Keratinocyte (primary cell): ENCODE data around the gene H1-8. TPM values are rescaled to one million over a fixed set of nuclear protein-coding genes. Genes with fewer than 3 reads are reported as not detected.

Source experiments
- DNase-seq: peaks from one replicate; pipeline ENCODE4 v3.0.0-alpha.2; 2011; ENCODE audit warnings: low read depth, missing footprints, low spot score
- FAIRE-seq: peaks from 2 replicates; lab custom pipeline; 2011; peaks lifted over from hg19 to GRCh38; lab: Jason Lieb, UNC
- H2AFZ ChIP-seq: 2 replicates; pipeline ENCODE4 v1.6.0; 2012; ENCODE audit warnings: low read length, control low read depth, inconsistent platforms; ENCODE audit not compliant: control insufficient read depth
- H3K27ac ChIP-seq: 2 replicates; pipeline ENCODE4 v1.5.1; 2011; ENCODE audit warnings: low read length; ENCODE audit not compliant: control insufficient read depth, insufficient read depth
- H3K27me3 ChIP-seq: 3 replicates; pipeline ENCODE4 v1.6.0; 2011; ENCODE audit warnings: low read length; ENCODE audit not compliant: control insufficient read depth, insufficient read depth; ENCODE audit errors: extremely low read depth
- H3K36me3 ChIP-seq, 2 experiments: 2 replicates in 1 of 2; 3 replicates in 1 of 2; pipeline ENCODE4 v1.5.1; 2011; ENCODE audit warnings: low read length in 2 of 2, mild to moderate bottlenecking in 1 of 2; ENCODE audit not compliant: control insufficient read depth in 2 of 2, insufficient read depth in 2 of 2; ENCODE audit errors: extremely low read depth in 1 of 2
- H3K4me1 ChIP-seq: 3 replicates; pipeline ENCODE4 v1.5.1; 2011; ENCODE audit warnings: low read length; ENCODE audit not compliant: control insufficient read depth, insufficient read depth; ENCODE audit errors: extremely low read depth
- H3K4me2 ChIP-seq: 3 replicates; pipeline ENCODE4 v1.6.0; 2011; ENCODE audit warnings: low read depth, low read length; ENCODE audit not compliant: control insufficient read depth, insufficient read depth; ENCODE audit errors: extremely low read depth
- H3K4me3 ChIP-seq, 3 experiments: fragments of 200-600 bp in 1 of 3; sonication (generic) in 1 of 3; 2 replicates in 2 of 3; 3 replicates in 1 of 3; pipeline ENCODE4 v1.5.1; 2011 to 2016; ENCODE audit warnings: low read length in 3 of 3, mild to moderate bottlenecking in 3 of 3, control low read depth in 2 of 3, inconsistent platforms in 1 of 3, low read depth in 1 of 3, mixed read lengths in 1 of 3, mixed run types in 1 of 3, moderate library complexity in 1 of 3; ENCODE audit not compliant: control insufficient read depth in 2 of 3, insufficient read depth in 2 of 3; ENCODE audit errors: extremely low read depth in 1 of 3
- H3K79me2 ChIP-seq: 2 replicates; pipeline ENCODE4 v1.6.0; 2012; ENCODE audit warnings: low read length; ENCODE audit not compliant: control insufficient read depth, insufficient read depth
- H3K9ac ChIP-seq: 3 replicates; pipeline ENCODE4 v1.6.0; 2011; ENCODE audit warnings: low read length; ENCODE audit not compliant: control insufficient read depth, insufficient read depth; ENCODE audit errors: extremely low read depth
- H3K9me1 ChIP-seq: 3 replicates; pipeline ENCODE4 v1.6.0; 2011; ENCODE audit warnings: low read length; ENCODE audit not compliant: control insufficient read depth, insufficient read depth; ENCODE audit errors: extremely low read depth
- H3K9me3 ChIP-seq: 2 replicates; pipeline ENCODE4 v1.5.1; 2012; ENCODE audit warnings: low read depth, low read length; ENCODE audit not compliant: control insufficient read depth
- H4K20me1 ChIP-seq: 3 replicates; pipeline ENCODE4 v1.6.0; 2011; ENCODE audit warnings: low read length; ENCODE audit not compliant: control insufficient read depth, insufficient read depth; ENCODE audit errors: extremely low read depth
- CTCF ChIP-seq, 3 experiments: IDR thresholded peaks in 1 of 3; conservative IDR thresholded peaks in 1 of 3; optimal IDR thresholded peaks in 1 of 3; 2 replicates in 2 of 3; 3 replicates in 1 of 3; pipeline versions ENCODE3 to v1.5.1; 2011; ENCODE audit warnings: low read length in 3 of 3, mild to moderate bottlenecking in 3 of 3, moderate library complexity in 2 of 3, control low read depth in 1 of 3, inconsistent platforms in 1 of 3; ENCODE audit not compliant: insufficient read depth in 2 of 3; ENCODE audit errors: extremely low read depth in 1 of 3
- EZH2 ChIP-seq: IDR thresholded peaks from one replicate; pipeline ENCODE4 v1.6.1; 2012; ENCODE audit warnings: inconsistent platforms, mild to moderate bottlenecking, low read length, moderate library complexity
- dilution Hi-C: fragments of 300-500 bp; cut with MboI; formaldehyde crosslinking; loops from one replicate; pipeline ENCODE4 v1.7.0; 2020; ENCODE audit warnings: low sequenced_read_pairs; ENCODE audit not compliant: extremely low pct_ligation_motif_present
- polyA plus RNA-seq, 5 experiments: library from polyadenylated mRNA; depleted of rRNA in 3 of 5; stranded (reverse) in 3 of 5; stranded (forward) in 1 of 5; unstranded in 1 of 5; fragments of >200 nt; gene quantifications; 1 replicate in 1 of 5; 2 replicates in 3 of 5; 3 replicates in 1 of 5; pipeline versions ENCODE4 v1.2.1 to v1.2.3, GENCODE V29; 2011 to 2012; ENCODE audit warnings: missing spikeins in 2 of 5, low read depth in 1 of 5, low replicate concordance in 1 of 5

The H1-8 gene
- polyA plus RNA-seq, 1 donor (not counting 4 experiments of a cell fraction or from before 2014, with no cell fraction given), result not detected

GRCh38 chr3:129577925-129578786 lies 35.2 kb downstream of the H1-8 start:
- FAIRE-seq (no peak), DNase-seq (no peak)
- Histone ChIP-seq H3K79me2 (no peaks in the 10 kb centered on the region), H2AFZ (no peak overlapping the region), H3K4me1 (no peaks in the 10 kb centered on the region), H4K20me1 (no peaks in the 10 kb centered on the region), H3K9ac (no peak overlapping the region), H3K27me3 (no peaks in the 10 kb centered on the region), H3K9me1 (no peaks in the 10 kb centered on the region), H3K9me3 (no peaks in the 10 kb centered on the region), H3K4me3 (no peak overlapping the region), H3K27ac (no peak overlapping the region), H3K4me2 (no peak overlapping the region), H3K36me3 (no peaks in the 10 kb centered on the region)
- dilution Hi-C loops, result no loop called here
- TF ChIP-seq EZH2 (no peak), CTCF (optimal IDR thresholded peaks at IDR 0.05 in 1 of 3, IDR thresholded peaks at IDR 0.05 in 1 of 3, conservative IDR thresholded peaks at IDR 0.05 in 1 of 3; ENCODE audit: extremely low read depth in 1 of 3, insufficient read depth in 2 of 3, low read length in 3 of 3) (no peak)

GRCh38 chr3:129579991-129580390 lies 37.0 kb downstream of the H1-8 start:
- H3K4me3 ChIP-seq, result no peak overlapping the region
- TF ChIP-seq EZH2 (no peak), CTCF (optimal IDR thresholded peaks at IDR 0.05 in 1 of 3, IDR thresholded peaks at IDR 0.05 in 1 of 3, conservative IDR thresholded peaks at IDR 0.05 in 1 of 3; ENCODE audit: extremely low read depth in 1 of 3, insufficient read depth in 2 of 3, low read length in 3 of 3) (no peak)
- no peaks in the 10 kb centered on the region for H3K4me1 ChIP-seq
- H3K79me2 ChIP-seq, result no peaks in the 10 kb centered on the region
- H3K36me3 ChIP-seq, result no peaks in the 10 kb centered on the region
- H3K9ac ChIP-seq, result no peak overlapping the region
- H3K27me3 ChIP-seq, result no peaks in the 10 kb centered on the region
- H2AFZ ChIP-seq, result no peak overlapping the region
- H4K20me1 ChIP-seq, result no peaks in the 10 kb centered on the region
- FAIRE-seq (no peak), DNase-seq (no peak)
- H3K27ac ChIP-seq, result no peak overlapping the region
- dilution Hi-C loops, result no loop called here
- no peaks in the 10 kb centered on the region for H3K9me3 ChIP-seq
- no peak overlapping the region for H3K4me2 ChIP-seq
- H3K9me1 ChIP-seq, result no peaks in the 10 kb centered on the region
